Neural progenitor cell (in vitro differentiated cells): ENCODE measurements around the gene TTC27.
A peak's percentile ranks its signal among the peaks of the same experiment; 100 is the strongest.

Experiments
- EZH2phosphoT487 ChIP-seq: fragments of 200-600 bp; sonication (generic); IDR thresholded peaks from 2 replicates; pipeline ENCODE4 v1.6.1; 2017; ENCODE audit warnings: antibody characterized with exemption
- TF ChIP-seq, protein P1 (sequence below): fragments of 200-600 bp; sonication (generic); IDR thresholded peaks from 2 replicates; pipeline ENCODE4 v1.5.1; 2017; ENCODE audit warnings: antibody characterized with exemption, mild to moderate bottlenecking

DNA sequence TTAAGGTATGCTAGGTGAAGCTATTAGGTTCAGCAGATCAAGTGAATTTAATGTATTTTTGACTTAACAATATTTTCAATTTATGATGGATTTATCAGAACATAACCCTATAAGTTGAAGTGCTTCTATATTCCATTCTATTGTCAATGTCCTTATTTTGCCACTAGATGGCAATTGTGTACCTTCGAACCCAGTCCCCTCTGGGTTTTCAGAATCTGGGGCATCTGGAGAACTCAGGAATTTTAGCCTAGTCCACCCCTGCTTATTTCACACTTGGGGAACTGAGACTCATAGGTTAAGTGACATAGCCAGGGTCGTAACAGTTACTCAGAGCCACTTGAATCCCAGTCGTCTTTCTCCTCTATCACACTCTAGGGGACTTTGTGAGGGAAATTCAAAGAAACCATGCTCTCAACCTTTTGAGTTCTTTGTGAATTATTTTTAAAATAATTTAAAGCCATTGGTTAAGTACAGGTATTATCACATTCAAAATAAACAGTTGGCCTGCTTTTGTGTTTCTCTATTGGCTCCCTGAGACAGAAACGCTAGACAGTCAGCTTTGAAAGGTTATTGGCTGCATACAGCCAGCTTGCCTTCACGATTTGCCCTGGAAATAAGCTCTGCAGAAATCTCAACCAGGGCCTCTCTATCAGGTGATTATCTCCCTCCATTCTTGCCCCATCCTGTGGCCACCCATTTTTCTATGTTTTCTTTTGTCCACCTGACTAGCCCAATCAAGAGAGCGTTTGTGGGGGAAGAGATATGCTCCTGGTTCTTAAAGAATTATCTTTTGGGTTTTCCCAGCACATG is 145.0 kb downstream of the TTC27 start:
- TF ChIP-seq, protein P1, sequence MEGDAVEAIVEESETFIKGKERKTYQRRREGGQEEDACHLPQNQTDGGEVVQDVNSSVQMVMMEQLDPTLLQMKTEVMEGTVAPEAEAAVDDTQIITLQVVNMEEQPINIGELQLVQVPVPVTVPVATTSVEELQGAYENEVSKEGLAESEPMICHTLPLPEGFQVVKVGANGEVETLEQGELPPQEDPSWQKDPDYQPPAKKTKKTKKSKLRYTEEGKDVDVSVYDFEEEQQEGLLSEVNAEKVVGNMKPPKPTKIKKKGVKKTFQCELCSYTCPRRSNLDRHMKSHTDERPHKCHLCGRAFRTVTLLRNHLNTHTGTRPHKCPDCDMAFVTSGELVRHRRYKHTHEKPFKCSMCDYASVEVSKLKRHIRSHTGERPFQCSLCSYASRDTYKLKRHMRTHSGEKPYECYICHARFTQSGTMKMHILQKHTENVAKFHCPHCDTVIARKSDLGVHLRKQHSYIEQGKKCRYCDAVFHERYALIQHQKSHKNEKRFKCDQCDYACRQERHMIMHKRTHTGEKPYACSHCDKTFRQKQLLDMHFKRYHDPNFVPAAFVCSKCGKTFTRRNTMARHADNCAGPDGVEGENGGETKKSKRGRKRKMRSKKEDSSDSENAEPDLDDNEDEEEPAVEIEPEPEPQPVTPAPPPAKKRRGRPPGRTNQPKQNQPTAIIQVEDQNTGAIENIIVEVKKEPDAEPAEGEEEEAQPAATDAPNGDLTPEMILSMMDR: peak; percentile 94
- no peak for TF ChIP-seq EZH2phosphoT487
